Hematopoietic multipotent progenitor cell treated with erythropoietin and hydrocortisone succinate and interleukin-3 and kit ligand, for 17 days (in vitro differentiated cells): Measurements from ENCODE around the gene KAZN.
"Not testable (repeated sequence)": the region's sequence is repeated elsewhere in the genome, so short reads cannot be mapped to it uniquely, and the experiment has no call there.

Source experiments
- DNase-seq: peaks from one replicate; pipeline ENCODE4 v3.0.0-alpha.2; 2015; ENCODE audit warnings: low spot score

The KAZN gene

DNA sequence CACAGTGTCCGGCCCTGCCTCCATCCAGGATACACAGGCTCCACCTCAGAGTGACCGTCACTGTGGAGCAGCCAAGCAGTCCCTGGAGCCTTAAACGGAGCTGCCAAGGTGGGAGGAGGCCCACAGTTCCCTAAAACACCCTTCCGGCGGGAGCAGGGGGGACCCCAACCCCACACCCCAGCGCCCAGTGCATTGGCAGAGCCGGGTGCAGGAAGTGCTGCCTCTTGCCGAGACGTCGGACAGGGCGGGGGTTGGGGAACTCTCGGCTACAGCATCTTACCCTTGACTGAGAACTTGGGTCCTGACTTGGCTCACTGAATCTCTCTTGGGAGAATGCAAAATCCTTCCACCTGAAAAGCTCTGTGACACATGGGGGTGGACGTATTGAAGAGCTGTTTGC, 516.4 kb downstream of the KAZN start:
- no peak for DNase-seq

DNA sequence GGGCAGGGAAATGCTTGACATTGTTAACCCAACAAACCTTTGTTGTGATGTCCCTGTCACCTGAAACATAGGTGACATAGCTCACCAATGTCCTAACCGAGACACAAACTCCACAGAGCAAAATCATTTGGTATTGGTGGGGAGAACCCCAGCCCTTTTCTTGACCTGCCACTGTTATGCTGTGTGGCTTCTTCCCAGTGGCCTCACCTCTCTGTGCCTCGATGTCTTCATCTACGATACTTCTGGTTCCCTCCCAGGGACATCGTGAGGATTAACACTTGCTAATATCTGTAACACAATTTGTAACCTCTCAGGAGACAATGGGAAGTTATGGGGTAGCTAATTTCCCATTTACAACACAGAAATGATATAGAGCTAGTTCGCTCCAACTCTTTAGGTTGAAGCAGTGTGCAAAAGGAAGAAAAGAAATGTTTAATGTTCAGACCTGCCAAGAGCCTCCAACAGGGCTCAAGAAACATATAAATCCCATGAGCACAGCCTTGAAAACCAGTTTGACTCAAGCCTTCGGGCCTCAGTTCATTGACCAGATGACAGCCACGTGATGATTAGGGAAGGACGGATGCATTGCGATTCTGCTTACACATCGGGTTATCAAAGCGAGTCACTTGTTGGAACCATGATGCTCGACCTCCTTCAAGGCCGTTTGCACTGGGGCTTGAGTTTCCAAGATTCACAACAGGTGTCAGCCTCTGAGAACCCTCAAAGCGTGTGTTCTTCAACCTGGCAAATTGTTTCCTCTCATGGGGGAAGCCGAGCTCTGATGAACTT, 517.3 kb downstream of the KAZN start:
- no peak for DNase-seq

DNA sequence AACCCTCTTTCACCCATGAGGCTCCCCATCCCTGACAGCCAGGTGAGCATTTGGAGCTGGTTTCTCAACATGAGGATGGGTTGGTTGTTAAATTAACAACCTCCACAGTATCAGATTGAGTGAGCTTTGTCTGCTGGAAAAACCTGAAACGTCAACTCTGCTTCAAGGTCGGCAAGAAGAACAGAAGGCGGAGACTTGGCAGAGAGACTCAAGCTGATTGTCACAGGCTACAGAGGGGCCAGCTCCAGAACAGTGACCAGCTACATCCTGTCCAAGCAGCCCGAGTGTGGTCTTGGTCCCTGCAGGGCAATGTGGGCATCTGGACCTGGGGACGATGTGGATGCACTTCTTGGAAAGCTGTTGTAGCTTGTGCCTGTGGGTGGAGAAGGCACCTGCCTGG, 518.5 kb downstream of the KAZN start:
- DNase-seq = no peak

DNA sequence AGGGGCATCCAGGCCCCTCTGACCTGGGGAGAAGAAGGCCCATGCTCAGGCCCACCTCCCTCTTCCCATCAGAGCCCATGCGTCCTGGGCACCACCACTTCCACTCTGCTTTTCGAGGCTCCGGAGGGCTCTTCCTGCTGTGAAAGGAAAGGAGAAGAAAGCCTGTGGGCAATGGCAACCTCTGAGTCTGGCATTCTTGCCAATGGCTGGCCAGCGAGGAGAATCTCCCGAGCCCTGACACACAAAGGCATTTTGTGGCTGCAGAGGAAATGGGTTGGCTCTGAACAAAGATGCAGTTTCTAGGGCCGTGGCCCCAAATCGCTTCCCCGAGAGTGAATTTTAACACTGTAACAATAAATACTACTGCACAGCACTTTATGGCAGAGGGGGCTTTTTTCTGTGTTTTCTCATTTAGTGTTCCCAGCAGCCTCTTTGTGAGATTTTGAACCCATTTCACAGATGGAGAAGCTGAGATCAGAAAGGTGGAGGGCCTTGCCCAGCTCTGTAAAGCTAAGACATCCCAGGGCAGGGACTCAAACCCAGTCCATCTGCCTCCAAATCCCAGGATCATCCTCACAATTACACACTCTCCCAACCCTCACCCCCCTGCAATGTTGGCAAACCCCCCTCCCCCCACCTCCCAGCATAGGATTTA, 519.3 kb downstream of the KAZN start:
- no peak for DNase-seq

DNA sequence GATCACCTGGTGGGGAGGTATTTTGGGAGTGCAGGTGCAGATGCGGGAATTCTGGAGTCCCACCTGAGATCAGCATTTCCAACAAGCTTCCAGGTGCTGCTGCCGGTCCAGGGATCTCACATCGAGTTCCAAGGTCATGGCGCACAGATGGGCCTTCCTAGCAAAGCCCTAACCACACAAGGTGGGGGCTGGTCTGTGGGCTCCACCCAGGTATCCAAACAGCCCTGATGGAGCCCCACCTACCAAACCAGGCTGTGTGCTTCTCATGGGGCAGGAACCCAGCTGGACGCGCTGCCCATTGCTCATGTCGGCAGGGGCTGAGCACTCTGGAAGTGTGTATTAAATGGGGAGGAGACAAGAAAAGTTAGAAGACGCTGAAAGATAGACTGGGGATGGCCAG, 520.1 kb downstream of the KAZN start:
- DNase-seq = no peak

DNA sequence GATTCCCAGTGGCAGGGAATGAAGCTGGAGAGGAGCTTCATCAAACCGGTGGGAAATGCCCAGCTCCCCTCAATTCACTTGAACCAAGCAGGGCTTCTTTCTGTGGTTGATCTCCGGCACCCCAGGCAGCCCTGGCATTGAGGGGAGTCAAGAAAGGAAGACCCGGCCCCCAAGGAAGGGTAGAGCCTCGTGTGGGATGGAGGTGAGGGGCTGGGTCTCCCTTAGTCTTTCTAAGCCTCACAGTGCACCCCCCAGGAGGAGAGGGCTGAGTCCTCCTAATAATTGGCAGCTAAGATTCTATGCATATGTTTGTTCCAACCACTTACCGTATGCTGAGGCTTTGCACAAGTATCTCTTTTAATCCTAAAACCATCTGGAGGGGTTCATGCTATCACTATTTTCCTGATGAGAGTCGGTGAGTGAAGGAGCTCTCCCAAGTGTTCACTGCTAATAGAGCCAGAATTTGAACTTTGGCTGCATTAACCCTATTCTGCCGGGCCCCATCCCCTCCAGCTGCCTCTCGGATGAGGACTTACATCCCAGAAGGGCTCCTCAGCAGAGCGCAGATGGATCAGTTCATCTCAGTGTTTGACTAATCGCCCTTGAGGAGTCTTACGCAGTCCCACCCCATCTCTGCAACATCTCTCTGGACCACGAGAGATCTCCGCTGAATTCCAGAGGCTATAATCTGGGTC, 521.9 kb downstream of the KAZN start:
- no peak for DNase-seq

DNA sequence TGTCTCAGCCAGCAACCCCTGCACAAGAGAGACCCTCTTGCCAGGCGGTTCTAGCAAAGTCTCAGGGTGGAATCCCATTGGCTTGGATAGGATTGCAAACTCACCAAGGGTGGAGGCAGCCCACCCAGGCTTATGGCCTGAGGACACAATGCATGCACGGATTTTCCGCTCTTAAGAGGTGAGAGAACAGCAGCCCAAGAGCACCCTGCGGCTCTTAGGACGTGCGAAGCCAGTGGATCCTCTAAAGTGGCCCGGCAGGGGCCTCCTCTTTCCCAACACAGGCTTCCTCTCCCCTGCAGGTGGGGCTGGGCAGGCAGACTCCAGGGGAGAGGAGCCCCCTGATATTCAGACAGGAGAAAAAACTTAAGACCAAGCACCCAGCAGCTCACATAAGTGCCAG, 523.8 kb downstream of the KAZN start:
- no peak for DNase-seq

DNA sequence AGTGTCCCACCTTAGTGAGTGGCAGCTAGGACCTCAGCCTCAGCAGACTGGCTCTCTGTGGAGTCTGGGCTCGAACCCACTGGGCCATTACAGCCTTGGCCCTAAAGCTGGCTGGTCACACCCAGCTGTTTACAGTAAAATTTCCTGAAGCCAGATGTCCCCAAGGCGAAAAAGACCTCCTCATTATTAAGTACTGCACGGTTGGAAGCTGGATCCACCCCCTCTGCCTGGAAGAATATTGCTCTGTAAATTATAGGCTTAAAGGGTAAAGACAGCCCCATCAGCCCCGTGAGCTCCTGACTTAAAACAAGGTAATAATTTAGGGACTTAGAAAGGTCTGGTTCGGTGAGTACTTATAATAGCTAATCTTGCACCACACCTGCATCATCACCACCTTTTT, 524.8 kb downstream of the KAZN start:
- no peak for DNase-seq

DNA sequence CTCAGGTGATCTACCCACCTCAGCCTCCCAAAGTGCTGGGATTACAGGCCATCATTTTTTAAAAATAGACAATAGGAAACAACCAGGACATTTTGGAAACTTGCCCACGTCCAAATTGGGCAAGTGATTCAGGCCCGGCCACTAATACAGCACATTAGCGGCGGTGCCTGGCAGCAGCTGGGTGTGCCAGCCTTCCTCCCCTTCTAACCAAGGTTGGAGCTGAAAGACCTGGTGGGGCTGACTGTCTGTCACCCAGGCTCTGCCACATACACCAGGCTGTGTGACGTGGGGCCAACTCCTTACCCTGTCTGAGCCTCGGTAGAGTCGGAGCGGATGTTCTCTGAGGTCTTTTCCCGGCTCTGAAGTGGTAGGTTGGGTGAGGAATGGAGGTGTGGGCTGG, 525.4 kb downstream of the KAZN start:
- DNase-seq = no peak

DNA sequence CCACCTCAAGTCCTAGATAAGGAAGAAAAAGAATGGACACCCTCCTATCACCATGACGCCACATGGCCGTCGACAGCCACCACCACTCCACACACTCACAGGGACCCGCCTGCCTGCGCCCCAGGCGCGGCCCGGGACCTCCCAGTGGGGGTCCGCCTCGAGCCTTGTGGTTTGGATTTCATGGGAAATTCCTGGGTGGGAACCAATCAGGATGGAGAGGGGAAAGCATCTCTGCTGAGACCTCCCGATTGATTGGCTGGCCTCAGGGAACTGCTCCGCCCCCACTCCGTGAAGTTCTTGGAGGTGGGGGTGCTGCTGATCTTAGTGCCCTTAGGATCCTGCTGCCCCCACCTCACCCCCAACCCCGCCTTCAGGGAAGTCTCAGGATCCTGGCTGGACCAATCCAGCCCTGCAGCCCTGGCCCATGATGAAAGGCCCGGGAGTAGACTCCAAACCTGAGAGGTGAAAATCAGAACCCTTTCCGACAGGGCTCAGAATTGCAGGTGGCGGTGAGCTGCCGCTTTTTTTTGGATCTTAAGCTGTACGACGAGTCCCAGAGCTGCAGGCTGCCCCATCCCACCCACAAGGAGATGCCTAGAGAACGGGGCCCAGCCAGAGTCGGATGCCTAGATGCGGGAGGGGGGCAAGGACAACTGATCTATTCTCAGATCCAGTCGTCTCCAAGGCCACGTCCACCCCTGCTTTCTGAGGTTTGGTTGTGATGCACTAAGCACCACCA, 526.0 kb downstream of the KAZN start:
- no peak for DNase-seq

DNA sequence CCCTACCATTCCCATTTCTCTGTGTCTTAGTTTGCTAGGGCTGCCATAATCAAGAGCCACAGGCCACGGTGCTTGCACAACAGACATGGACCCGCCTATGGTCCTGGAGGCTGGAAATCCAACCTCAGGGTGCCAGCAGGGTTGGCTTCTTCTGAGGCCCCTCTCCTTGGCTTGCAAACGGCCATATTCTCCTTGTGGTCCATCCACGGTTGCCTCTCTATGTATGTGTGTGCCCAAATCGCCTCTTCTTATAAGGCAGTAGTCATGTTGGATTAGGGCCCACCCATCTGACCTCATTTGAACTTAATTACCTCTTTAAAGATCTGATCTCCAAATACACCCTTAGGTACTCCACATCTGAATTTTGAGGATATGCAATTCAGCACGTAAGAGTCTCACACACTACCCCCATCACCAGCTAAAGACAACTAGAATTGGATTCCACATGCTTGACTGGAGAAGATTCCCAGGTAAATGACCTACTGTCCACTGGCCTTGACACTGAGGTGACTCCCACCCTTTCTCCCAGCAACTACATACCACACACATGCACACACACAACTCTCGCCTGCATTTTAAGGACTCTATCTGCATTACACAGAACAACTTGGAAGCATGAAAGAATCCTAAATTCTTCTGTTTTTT, 526.7 kb downstream of the KAZN start:
- no peak for DNase-seq

DNA sequence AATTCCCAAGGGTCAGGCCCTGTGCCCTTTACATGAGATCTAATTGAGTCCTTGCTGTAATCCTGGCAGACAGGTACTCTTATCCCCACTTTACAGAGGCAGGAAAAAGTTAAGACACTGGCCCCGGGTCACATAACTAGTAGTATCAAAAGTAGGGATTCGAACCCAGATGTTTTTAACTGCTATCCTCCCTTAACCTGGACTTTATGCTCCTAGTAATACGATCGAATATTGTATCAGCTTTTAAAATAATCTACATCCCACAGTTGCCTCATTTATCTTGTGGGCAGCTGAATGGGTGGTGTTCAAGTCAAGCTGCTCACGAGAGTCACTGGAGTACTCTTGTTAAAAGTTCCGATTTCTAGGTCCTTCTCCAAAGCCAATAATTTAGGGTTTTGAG, 529.6 kb downstream of the KAZN start:
- DNase-seq = no peak

DNA sequence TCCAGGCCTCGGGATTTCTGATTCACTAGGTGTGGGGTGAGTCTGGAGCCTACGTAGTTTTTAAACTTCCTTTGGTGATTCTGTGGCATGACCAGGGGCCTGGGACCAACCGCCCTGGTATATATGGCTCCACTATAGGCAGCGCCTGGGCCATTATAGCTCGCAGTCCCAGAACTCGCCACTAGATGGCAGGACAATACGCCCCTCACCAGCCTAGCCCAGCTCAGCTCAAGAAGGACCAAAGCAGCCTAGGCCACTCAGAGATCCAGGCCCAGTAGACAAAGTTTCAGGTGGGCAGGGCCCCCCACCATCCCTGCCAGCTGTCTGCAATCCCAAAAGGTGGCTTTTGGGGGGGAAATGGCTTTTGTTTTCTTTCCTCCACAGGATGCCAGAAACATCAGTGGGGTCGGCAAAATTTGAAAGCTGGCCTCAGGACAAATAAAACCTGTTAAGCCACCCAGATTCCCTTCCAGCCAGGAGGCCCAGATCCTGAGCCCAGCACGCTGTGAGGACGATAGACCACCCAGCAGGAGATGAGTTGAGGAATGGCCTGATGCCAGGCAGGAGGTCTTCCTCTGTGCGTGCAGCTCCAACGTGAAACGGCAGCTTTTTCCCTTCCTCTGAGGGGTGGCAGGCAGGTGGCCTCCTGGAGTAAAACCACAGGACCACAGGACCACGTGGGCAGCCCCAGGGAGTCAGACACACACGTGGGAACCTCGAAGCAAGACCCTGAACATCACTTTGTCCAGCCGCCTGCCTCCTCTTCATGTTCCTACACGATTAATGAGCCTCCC, 530.2 kb downstream of the KAZN start:
- peak; percentile 47 for DNase-seq

DNA sequence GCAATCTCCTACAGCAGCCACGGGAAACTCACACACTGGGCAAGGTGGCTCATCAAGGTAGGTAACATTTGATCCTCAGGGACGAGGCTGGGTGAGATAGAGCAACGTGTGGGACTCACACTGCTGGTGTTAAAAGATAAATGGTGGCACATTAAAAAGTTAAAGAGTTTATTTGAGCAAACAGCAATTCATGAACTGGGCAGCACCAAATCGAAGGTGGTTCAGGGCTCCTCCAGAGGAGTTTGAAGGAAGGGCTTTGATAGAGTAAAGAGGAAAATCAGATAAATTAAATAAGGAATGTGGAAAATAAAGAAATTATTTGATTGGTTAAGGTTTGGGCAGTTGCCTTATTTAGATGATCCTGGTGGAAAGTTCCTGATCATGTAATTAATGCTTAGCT, 531.5 kb downstream of the KAZN start:
- no peak for DNase-seq

DNA sequence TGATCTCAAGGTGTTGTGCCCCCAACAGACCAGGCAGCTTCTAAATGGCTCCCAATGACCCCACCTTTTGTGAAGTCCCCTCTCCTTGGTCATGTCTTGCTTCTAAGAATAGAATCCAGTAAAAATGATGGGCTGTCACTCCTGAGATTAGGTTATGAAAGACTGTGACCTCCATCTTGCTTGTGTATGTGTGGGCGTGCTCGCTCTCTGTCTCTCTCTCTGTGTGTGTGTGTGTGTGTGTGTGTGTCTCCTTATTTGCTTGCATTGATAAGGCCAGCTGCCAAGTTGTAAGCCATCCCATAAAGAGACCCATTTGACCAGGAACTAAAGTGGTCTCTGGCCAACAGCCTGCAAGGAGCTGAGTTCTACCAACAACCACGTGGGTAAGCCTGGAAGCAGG, 532.1 kb downstream of the KAZN start:
- no peak for DNase-seq

DNA sequence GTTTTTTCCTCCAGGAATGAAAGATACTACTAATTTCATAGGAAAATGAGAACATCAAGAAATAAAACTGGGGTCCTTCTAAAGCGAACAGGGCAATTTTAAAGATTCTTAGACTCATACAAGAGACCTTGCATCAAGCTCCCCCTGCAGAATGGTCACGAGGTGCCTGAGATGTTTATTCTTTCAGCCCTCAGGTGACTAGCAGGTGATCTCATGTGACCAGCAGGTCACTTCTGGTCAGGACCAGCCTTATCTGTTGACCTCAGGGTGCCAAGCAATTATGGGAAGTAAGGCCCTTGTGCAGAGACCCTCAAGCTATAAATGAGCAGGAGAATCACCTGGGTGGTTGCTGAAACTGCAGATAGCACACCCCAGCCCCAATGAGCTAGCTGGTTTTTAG, 534.5 kb downstream of the KAZN start:
- no peak for DNase-seq

DNA sequence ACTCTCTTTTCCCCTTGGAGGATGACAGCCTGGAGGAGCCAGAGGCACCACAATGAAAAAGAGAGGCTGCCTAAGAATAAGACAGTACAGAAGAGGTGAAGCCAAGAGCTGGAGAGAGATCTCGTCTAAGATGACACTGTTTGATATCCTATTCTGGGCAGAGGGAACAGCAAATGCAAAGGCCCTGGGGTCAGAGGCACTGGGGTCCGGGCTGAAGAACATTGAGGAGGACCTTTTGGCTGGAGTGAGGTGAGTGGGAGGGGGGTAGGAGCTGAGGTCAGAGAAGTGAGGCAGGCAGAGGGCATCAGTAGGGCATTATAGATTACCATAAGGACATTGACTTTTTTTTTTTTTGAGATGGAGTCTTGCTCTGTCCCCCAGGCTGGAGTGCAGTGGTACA, 535.8 kb downstream of the KAZN start:
- no peak for DNase-seq

DNA sequence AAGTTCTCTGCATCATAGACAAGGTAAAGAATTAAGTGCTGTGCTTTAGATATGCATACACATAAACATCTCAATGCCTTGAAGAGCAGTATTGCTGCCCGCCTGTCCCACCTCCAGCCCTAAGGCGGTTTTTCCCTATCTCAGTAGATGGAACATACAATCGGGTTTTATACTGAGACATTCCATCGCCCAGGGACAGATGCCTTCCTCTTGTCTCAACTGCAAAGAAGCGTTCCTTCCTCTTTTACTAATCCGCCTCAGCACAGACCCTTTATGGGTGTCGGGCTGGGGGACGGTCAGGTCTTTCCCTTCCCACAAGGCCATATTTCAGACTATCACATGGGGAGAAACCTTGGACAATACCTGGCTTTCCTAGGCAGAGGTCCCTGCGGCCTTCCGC, 537.1 kb downstream of the KAZN start:
- not testable (repeated sequence) for DNase-seq

DNA sequence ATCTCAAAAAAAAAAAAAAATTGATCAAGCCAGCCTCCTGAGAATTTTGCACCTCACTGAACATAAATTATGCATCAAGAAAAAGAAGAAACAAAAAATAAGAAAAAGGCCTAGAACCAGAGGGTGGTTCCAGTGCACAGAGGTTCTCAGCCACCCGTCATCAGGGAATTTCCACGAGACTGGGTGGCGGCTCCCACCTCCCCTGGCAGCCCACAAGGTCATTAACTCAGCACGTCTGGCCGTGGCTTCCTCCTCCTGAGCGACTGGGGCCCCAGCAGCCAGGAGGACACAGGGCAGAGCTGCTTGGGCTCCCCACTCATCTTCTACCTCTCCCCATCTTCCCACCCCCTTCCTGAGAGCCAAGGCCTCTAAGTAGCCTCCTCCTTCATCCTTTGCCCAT, 539.3 kb downstream of the KAZN start:
- no peak for DNase-seq

DNA sequence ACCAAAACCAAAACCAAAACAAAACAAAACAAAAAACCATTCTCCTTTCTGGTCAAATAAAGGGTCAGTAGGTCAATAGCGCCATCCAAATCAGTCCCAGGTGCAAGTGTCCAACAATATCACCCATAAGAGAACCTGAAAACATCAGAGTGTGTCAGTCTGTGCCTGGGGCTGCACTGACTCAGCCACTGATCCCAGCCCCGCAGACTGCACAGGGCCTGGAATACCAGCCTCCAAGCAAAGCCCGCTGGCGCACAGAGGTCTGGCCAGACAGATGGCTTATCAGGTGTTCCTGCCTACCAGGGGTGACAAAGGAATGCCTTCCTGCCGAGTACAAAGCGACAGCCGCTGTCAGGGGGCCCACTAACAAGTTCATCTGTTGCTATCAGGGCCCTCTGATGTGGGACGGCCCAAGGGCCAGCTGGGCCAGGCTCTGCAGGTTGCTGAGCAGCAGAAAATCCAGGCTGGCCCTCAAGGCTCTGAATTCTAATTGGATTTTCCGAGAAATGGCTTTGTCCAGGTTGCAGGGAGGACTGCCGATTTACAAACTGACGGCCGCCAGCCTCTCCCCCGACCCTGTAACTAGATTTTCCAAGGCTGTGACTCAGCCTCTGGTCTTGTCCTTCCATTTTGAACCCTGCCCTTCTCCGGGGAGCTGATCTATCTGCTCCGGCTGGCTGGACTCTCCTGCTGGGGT, 541.3 kb downstream of the KAZN start:
- DNase-seq = no peak
